IMR-90 (cell line): ENCODE results near the gene GAS7. TPM values are rescaled to one million over a fixed set of nuclear protein-coding genes. Genes with fewer than 3 reads are reported as not detected.

ENCODE experiments used
- ATAC-seq: fragments of 200-7000 bp; cut with Tn5 transposase; 2 replicates; pipeline ENCODE4 v1.9.1; 2020; ENCODE audit warnings: low read depth, mild to moderate bottlenecking, moderate library complexity
- BruUV-seq: library from RNA; stranded (reverse); fragments of 400-500 nt; replicated peaks from 2 replicates; lab custom pipeline; 2021; lab: Mats Ljungman, UMichigan
- CTCF ChIA-PET: fragments of 300-600 bp; formaldehyde crosslinking; extraction: SDS; loops from one replicate; lab custom pipeline; 2021; ENCODE audit warnings: antibody characterized with exemption; lab: Yijun Ruan, JAX
- POLR2A ChIA-PET: fragments of 300-600 bp; sonication (Branson Sonifier 250); formaldehyde crosslinking; loops from one replicate; lab custom pipeline; 2022; ENCODE audit warnings: antibody characterized with exemption; ENCODE audit not compliant: unreplicated experiment; lab: Charles Lee
- DNase-seq: peaks from one replicate; pipeline ENCODE4 v3.0.0; 2013
- H2AFZ ChIP-seq: replicated peaks from 2 replicates; pipeline ENCODE3; 2013; ENCODE audit warnings: low read length, mild to moderate bottlenecking; ENCODE audit not compliant: poor library complexity
- H2AK5ac ChIP-seq: 2 replicates; pipeline ENCODE4 v1.6.1; 2013; ENCODE audit warnings: low read depth, low read length, inconsistent platforms
- H2AK9ac ChIP-seq: replicated peaks from 2 replicates; pipeline ENCODE3; 2013; ENCODE audit warnings: mild to moderate bottlenecking, low read depth, low read length, moderate library complexity; ENCODE audit not compliant: poor library complexity
- H2BK120ac ChIP-seq: 2 replicates; pipeline ENCODE4 v1.6.1; 2013; ENCODE audit warnings: low read depth, low read length, inconsistent platforms
- H2BK15ac ChIP-seq: 3 replicates; pipeline ENCODE4 v1.6.1; 2013; ENCODE audit warnings: low read depth, low read length, inconsistent platforms
- H2BK20ac ChIP-seq: 2 replicates; pipeline ENCODE4 v1.6.1; 2013; ENCODE audit warnings: low read depth, mild to moderate bottlenecking, inconsistent platforms, low read length, moderate library complexity
- H2BK5ac ChIP-seq: 2 replicates; pipeline ENCODE4 v1.6.1; 2013; ENCODE audit warnings: mild to moderate bottlenecking, low read depth, low read length, inconsistent platforms; ENCODE audit not compliant: poor library complexity, severe bottlenecking
- H3K14ac ChIP-seq: replicated peaks from 2 replicates; pipeline ENCODE4 v1.6.1; 2013; ENCODE audit warnings: low read depth, low read length, inconsistent platforms
- H3K18ac ChIP-seq: 2 replicates; pipeline ENCODE4 v1.6.1; 2013; ENCODE audit warnings: low read depth, low read length, control low read depth
- H3K23ac ChIP-seq: 2 replicates; pipeline ENCODE4 v1.6.1; 2013; ENCODE audit warnings: low read depth, low read length, inconsistent platforms
- H3K27ac ChIP-seq: 2 replicates; pipeline ENCODE4 v1.5.1; 2013; ENCODE audit warnings: mild to moderate bottlenecking, control low read depth, low read length; ENCODE audit not compliant: insufficient read depth
- H3K27me3 ChIP-seq: 2 replicates; pipeline ENCODE4 v1.6.1; 2013; ENCODE audit warnings: low read length; ENCODE audit not compliant: control insufficient read depth, insufficient read depth
- H3K36me3 ChIP-seq: 2 replicates; pipeline ENCODE4 v1.6.1; 2013; ENCODE audit warnings: low read length, mixed read lengths; ENCODE audit not compliant: control insufficient read depth, insufficient read depth
- H3K4ac ChIP-seq: 2 replicates; pipeline ENCODE4 v1.6.1; 2013; ENCODE audit warnings: low read depth, low read length, inconsistent platforms
- H3K4me1 ChIP-seq: 2 replicates; pipeline ENCODE4 v1.6.1; 2013; ENCODE audit warnings: low read length, mixed read lengths; ENCODE audit not compliant: control insufficient read depth, insufficient read depth
- H3K4me2 ChIP-seq: 2 replicates; pipeline ENCODE4 v1.6.1; 2013; ENCODE audit warnings: low read depth, mild to moderate bottlenecking, control low read depth, low read length, moderate library complexity
- H3K4me3 ChIP-seq: 2 replicates; pipeline ENCODE4 v1.5.1; 2013; ENCODE audit warnings: low read depth, mild to moderate bottlenecking, control low read depth, low read length, moderate library complexity; ENCODE audit not compliant: insufficient read depth
- H3K56ac ChIP-seq: 2 replicates; pipeline ENCODE4 v1.6.1; 2013; ENCODE audit warnings: low read length, inconsistent platforms; ENCODE audit not compliant: insufficient read depth; ENCODE audit errors: extremely low read depth
- H3K79me1 ChIP-seq, 2 experiments: 2 replicates each; pipeline ENCODE4 v1.6.1; 2013; ENCODE audit warnings: low read length in 2 of 2, inconsistent platforms in 1 of 2, low read depth in 1 of 2
- H3K9ac ChIP-seq: 2 replicates; pipeline ENCODE4 v1.6.1; 2013; ENCODE audit warnings: low read depth, low read length, control low read depth
- H3K9me1 ChIP-seq: 2 replicates; pipeline ENCODE4 v1.6.1; 2013; ENCODE audit warnings: low read length, inconsistent platforms; ENCODE audit not compliant: insufficient read depth
- H3K9me3 ChIP-seq: 2 replicates; pipeline ENCODE4 v1.6.1; 2013; ENCODE audit warnings: low read length; ENCODE audit not compliant: control insufficient read depth, insufficient read depth
- H4K20me1 ChIP-seq: 2 replicates; pipeline ENCODE4 v1.6.1; 2013; ENCODE audit warnings: low read length, inconsistent platforms; ENCODE audit not compliant: insufficient read depth
- H4K5ac ChIP-seq: 2 replicates; pipeline ENCODE4 v1.6.1; 2013; ENCODE audit warnings: mild to moderate bottlenecking, low read depth, low read length, control low read depth
- H4K8ac ChIP-seq, 2 experiments: 2 replicates each; pipeline ENCODE4 v1.6.1; 2013; ENCODE audit warnings: low read depth in 2 of 2, low read length in 2 of 2, control low read depth in 1 of 2, inconsistent platforms in 1 of 2
- H4K91ac ChIP-seq: 2 replicates; pipeline ENCODE4 v1.6.1; 2013; ENCODE audit warnings: low read depth, low read length, inconsistent platforms; ENCODE audit not compliant: insufficient read depth
- BHLHE40 ChIP-seq: fragments of 150-350 bp; IDR thresholded peaks from 2 replicates; pipeline ENCODE4 v1.6.1; 2016; ENCODE audit warnings: mild to moderate bottlenecking, low read depth, low read length
- CEBPB ChIP-seq: IDR thresholded peaks from 2 replicates; pipeline ENCODE4 v1.6.1; 2012; ENCODE audit warnings: low read depth, low read length, improper control_type of control experiment
- CHD1 ChIP-seq: IDR thresholded peaks from 2 replicates; pipeline ENCODE4 v1.6.1; 2012; ENCODE audit warnings: low read depth, low read length, improper control_type of control experiment
- CTCF ChIP-seq: conservative IDR thresholded peaks from 2 replicates; pipeline ENCODE4 v1.5.1; 2012; ENCODE audit warnings: mild to moderate bottlenecking, low read depth, low read length, improper control_type of control experiment
- ELK1 ChIP-seq: fragments of 150-350 bp; IDR thresholded peaks from 2 replicates; pipeline ENCODE4 v1.6.1; 2016; ENCODE audit warnings: low read depth, mild to moderate bottlenecking, low read length, moderate library complexity, borderline replicate concordance
- MAFK ChIP-seq: IDR thresholded peaks from 2 replicates; pipeline ENCODE4 v1.6.1; 2012; ENCODE audit warnings: low read depth, low read length, improper control_type of control experiment
- MAZ ChIP-seq: IDR thresholded peaks from 2 replicates; pipeline ENCODE4 v1.6.1; 2012; ENCODE audit warnings: low read depth, mild to moderate bottlenecking, low read length, improper control_type of control experiment, moderate library complexity, borderline replicate concordance
- MXI1 ChIP-seq: IDR thresholded peaks from 2 replicates; pipeline ENCODE4 v1.6.1; 2012; ENCODE audit warnings: low read depth, mild to moderate bottlenecking, low read length, moderate library complexity, borderline replicate concordance
- POLR2A ChIP-seq: IDR thresholded peaks from 2 replicates; pipeline ENCODE4 v1.6.1; 2012; ENCODE audit warnings: mild to moderate bottlenecking, low read depth, low read length
- RAD21 ChIP-seq: IDR thresholded peaks from 2 replicates; pipeline ENCODE4 v1.6.1; 2012; ENCODE audit warnings: low read length, improper control_type of control experiment
- RCOR1 ChIP-seq: IDR thresholded peaks from 2 replicates; pipeline ENCODE4 v1.6.1; 2012; ENCODE audit warnings: mild to moderate bottlenecking, low read length, improper control_type of control experiment; ENCODE audit not compliant: insufficient replicate concordance
- SMC3 ChIP-seq: fragments of 150-350 bp; IDR thresholded peaks from 2 replicates; pipeline ENCODE4 v1.6.1; 2016; ENCODE audit warnings: low read depth, mild to moderate bottlenecking, antibody characterized with exemption, low read length, moderate library complexity
- WGBS, 2 experiments: methylation state at CpG; one replicate each; pipeline versions ENCODE4 v1.1.5 to v1.1.7; 2013; ENCODE audit warnings: missing lambda C conversion rate in 2 of 2; ENCODE audit not compliant: insufficient read length in 1 of 2; ENCODE audit errors: extremely low coverage in 2 of 2; 5-methylcytosine and 5-hydroxymethylcytosine counted together
- dilution Hi-C: fragments of 300-500 bp; cut with HindIII; formaldehyde crosslinking; loops from one replicate; pipeline ENCODE4 v1.14.3; 2018; ENCODE audit warnings: low sequenced_read_pairs; ENCODE audit not compliant: unreplicated experiment
- in situ Hi-C: fragments of 300-500 bp; cut with MboI; formaldehyde crosslinking; loops from 3 replicates; pipeline ENCODE4 v1.14.3; 2019; ENCODE audit warnings: low sequenced_read_pairs, inconsistent platforms, mixed read lengths
- intact Hi-C: fragments of 100-400 bp; cut with micrococcal nuclease; formaldehyde crosslinking; loops from 2 replicates; pipeline ENCODE4 v1.10.0; 2022
- polyA plus RNA-seq, 3 experiments: library from polyadenylated mRNA; depleted of rRNA; stranded (reverse); fragments of >200 nt; gene quantifications; 2 replicates each; pipeline ENCODE4 v1.2.3, GENCODE V29; 2012; ENCODE audit warnings: low replicate concordance in 1 of 3
- total RNA-seq: library from RNA; depleted of rRNA; stranded (reverse); fragments of >200 nt; gene quantifications from 2 replicates; pipeline ENCODE4 v1.2.3, GENCODE V29; 2012
- TF ChIP-seq, protein P1 (sequence below): fragments of 150-350 bp; IDR thresholded peaks from 2 replicates; pipeline ENCODE4 v1.6.1; 2017; ENCODE audit warnings: mild to moderate bottlenecking, antibody characterized with exemption, low read length, low read depth

The GAS7 gene
- total and polyA plus RNA-seq, 2 of the 4 experiments (the other 2 are of a cell fraction): 4.6 to 5.0 TPM

DNA sequence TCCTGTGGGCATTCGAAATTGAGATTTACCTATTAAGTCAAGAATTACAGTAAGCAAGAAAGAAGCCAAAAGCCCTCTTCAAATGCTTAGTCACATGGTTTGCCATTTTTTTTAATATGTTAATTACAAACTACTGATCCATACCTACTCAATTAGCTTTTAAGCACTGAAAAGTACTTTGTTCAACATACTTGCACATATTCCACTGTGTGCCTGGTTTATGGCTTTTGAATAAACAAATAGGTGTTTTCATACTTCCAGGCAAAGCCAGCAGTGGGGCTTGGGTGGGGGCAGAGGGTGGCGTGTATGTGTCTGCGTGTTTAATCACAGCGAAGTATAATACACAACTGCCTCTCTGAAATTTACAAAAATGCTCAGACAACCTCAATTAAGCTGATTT lies 51.4 kb downstream of the GAS7 start:
- Histone ChIP-seq H3K18ac (no peak overlapping the region), H2BK120ac (no peak overlapping the region), H3K36me3 (no peaks in the 10 kb centered on the region), H2AFZ (no peak overlapping the region), H4K91ac (no peak overlapping the region), H3K4me1 (no peaks in the 10 kb centered on the region), H3K14ac (no peak overlapping the region), H3K27me3 (no peaks in the 10 kb centered on the region), H2AK9ac (no peak overlapping the region), H3K9me3 (no peaks in the 10 kb centered on the region), H3K79me1 (no peaks in the 10 kb centered on the region), H4K20me1 (no peaks in the 10 kb centered on the region), H2BK5ac (no peak overlapping the region), H3K4ac (no peak overlapping the region), H3K4me2 (no peak overlapping the region), H2AK5ac (no peak overlapping the region), H3K4me3 (no peak overlapping the region), H3K9me1 (0 out of 2 replicates have a peak, but pooled peaks cover 6% of the 10 kb centered on the region), H3K56ac (no peak overlapping the region), H3K27ac (no peak overlapping the region), H3K9ac (no peak overlapping the region), H3K23ac (no peak overlapping the region), H4K8ac (no peak overlapping the region), H4K5ac (no peak overlapping the region), H2BK20ac (no peak overlapping the region), H2BK15ac (no peak overlapping the region)
- intact Hi-C loops (no loop called here), dilution Hi-C loops (no loop called here), in situ Hi-C loops (no loop called here)
- ChIA-PET CTCF (interaction anchor here (0.6 to 1.3 kb wide), 2 partner anchors 80 to 115 kb away, joined by 3 to 7 read pairs; no protein-coding TSS in a partner anchor), POLR2A (no interaction called here)
- WGBS, 2 experiments: 70% methylated on average over 2 of the region's 4 CpGs; no CpG with 5 or more reads in 1 of the 2 experiments
- ATAC-seq: no peak
- no peak for TF ChIP-seq RCOR1
- TF ChIP-seq CEBPB: no peak
- TF ChIP-seq CTCF: no peak
- TF ChIP-seq CHD1: no peak
- no peak for TF ChIP-seq RAD21
- no peak for TF ChIP-seq BHLHE40
- no peak for TF ChIP-seq POLR2A
- no peak for TF ChIP-seq MAZ
- TF ChIP-seq ELK1: no peak
- no peak for TF ChIP-seq MXI1
- TF ChIP-seq MAFK: no peak
- no peak for TF ChIP-seq SMC3
- TF ChIP-seq, protein P1, sequence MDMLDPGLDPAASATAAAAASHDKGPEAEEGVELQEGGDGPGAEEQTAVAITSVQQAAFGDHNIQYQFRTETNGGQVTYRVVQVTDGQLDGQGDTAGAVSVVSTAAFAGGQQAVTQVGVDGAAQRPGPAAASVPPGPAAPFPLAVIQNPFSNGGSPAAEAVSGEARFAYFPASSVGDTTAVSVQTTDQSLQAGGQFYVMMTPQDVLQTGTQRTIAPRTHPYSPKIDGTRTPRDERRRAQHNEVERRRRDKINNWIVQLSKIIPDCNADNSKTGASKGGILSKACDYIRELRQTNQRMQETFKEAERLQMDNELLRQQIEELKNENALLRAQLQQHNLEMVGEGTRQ: no peak
- no peak for DNase-seq
- no TSS peak for BruUV-seq
